NCI-H2107 (cell line): ENCODE data around the gene BMF.
"Not testable (repeated sequence)": the region's sequence is repeated elsewhere in the genome, so short reads cannot be mapped to it uniquely, and the experiment has no call there.

Source experiments
- DNase-seq: peaks from one replicate; lab custom pipeline; 2025; lab: John Stamatoyannopoulos, UW

BMF gene

GRCh38 chr15:40108855-40109735 is at the start of gene BMF:
TSS of gene BMF (minus strand) at chr15:40108879. CDS start at chr15:40106086, 2,793 bp downstream.
- peak; percentile 86 for DNase-seq

- DNase-seq = no peak
Measured at GRCh38 chr15:40157778-40158447, 49.2 kb upstream of the BMF start.

- no peak for DNase-seq
Measured at GRCh38 chr15:40155270-40155910, 46.7 kb upstream of the BMF start.

- not testable (repeated sequence) for DNase-seq
Measured at GRCh38 chr15:40154821-40155220, 46.1 kb upstream of the BMF start.

- DNase-seq = no peak
Measured at GRCh38 chr15:40151991-40152390, 43.3 kb upstream of the BMF start.

- DNase-seq = no peak
Measured at GRCh38 chr15:40151499-40151898, 42.8 kb upstream of the BMF start.

- peak; percentile 67 for DNase-seq
Measured at GRCh38 chr15:40150163-40150925, 41.7 kb upstream of the BMF start.

- no peak for DNase-seq
Measured at GRCh38 chr15:40149339-40149738, 40.7 kb upstream of the BMF start.

- DNase-seq = no peak
Measured at GRCh38 chr15:40146037-40146436, 37.4 kb upstream of the BMF start.

- no peak for DNase-seq
Measured at GRCh38 chr15:40142428-40142827, 33.7 kb upstream of the BMF start.

GRCh38 chr15:40138201-40138570 is 29.5 kb upstream of the BMF start:
- DNase-seq = not testable (repeated sequence)

- no peak for DNase-seq
Measured at GRCh38 chr15:40137303-40138200, 28.9 kb upstream of the BMF start.

GRCh38 chr15:40136470-40137302 is 28.0 kb upstream of the BMF start:
- no peak for DNase-seq

- DNase-seq = not testable (repeated sequence)
Measured at GRCh38 chr15:40135846-40136450, 27.3 kb upstream of the BMF start.

GRCh38 chr15:40134885-40135284 is 26.2 kb upstream of the BMF start:
- DNase-seq = no peak

- no peak for DNase-seq
Measured at GRCh38 chr15:40133544-40133943, 24.9 kb upstream of the BMF start.

- no peak for DNase-seq
Measured at GRCh38 chr15:40130799-40131502, 22.3 kb upstream of the BMF start.

- DNase-seq = no peak
Measured at GRCh38 chr15:40130118-40130517, 21.4 kb upstream of the BMF start.
